ENCODE results near the gene COMMD7.
"Not testable (repeated sequence)": the region's sequence is repeated elsewhere in the genome, so short reads cannot be mapped to it uniquely, and the experiment has no call there.

Gene COMMD7

GRCh38 chr20:32728435-32728834 lies 14.8 kb downstream of the COMMD7 start:
- DNase-seq = not testable (repeated sequence)

GRCh38 chr20:32727683-32728082 lies 15.6 kb downstream of the COMMD7 start:
- no peak for DNase-seq

GRCh38 chr20:32718749-32719348 lies 24.4 kb downstream of the COMMD7 start:
- DNase-seq = no peak

- no peak for DNase-seq
Measured at GRCh38 chr20:32711346-32711745, 31.9 kb downstream of the COMMD7 start.

- no peak for DNase-seq
Measured at GRCh38 chr20:32709632-32710121, 33.6 kb downstream of the COMMD7 start.

- DNase-seq = not testable (repeated sequence)
Measured at GRCh38 chr20:32709029-32709631, 34.1 kb downstream of the COMMD7 start.

GRCh38 chr20:32707691-32708581 lies 35.3 kb downstream of the COMMD7 start:
- no peak for DNase-seq

- DNase-seq = no peak
Measured at GRCh38 chr20:32706486-32706885, 36.8 kb downstream of the COMMD7 start.

GRCh38 chr20:32702706-32703425 lies 40.4 kb downstream of the COMMD7 start:
- no peak for DNase-seq

- no peak for DNase-seq
Measured at GRCh38 chr20:32697608-32698007, 45.7 kb downstream of the COMMD7 start.

GRCh38 chr20:32695089-32695488 lies 48.2 kb downstream of the COMMD7 start:
- DNase-seq = no peak

- DNase-seq = not testable (repeated sequence)
Measured at GRCh38 chr20:32688966-32689365, 54.3 kb downstream of the COMMD7 start.

- DNase-seq = no peak
Measured at GRCh38 chr20:32687180-32687532, 56.1 kb downstream of the COMMD7 start.

- no peak for DNase-seq
Measured at GRCh38 chr20:32686530-32687179, 56.6 kb downstream of the COMMD7 start.

- DNase-seq = no peak
Measured at GRCh38 chr20:32685541-32686529, 57.4 kb downstream of the COMMD7 start.

- DNase-seq = no peak
Measured at GRCh38 chr20:32682508-32682987, 60.7 kb downstream of the COMMD7 start.

- no peak for DNase-seq
Measured at GRCh38 chr20:32681175-32682084, 61.8 kb downstream of the COMMD7 start.

GRCh38 chr20:32680544-32681174 lies 62.6 kb downstream of the COMMD7 start:
- no peak for DNase-seq

- DNase-seq = no peak
Measured at GRCh38 chr20:32678948-32679347, 64.3 kb downstream of the COMMD7 start.

All from activated gamma-delta T cell (primary cell).